Measurements from ENCODE around the gene GLI3.

Gene GLI3

DNA sequence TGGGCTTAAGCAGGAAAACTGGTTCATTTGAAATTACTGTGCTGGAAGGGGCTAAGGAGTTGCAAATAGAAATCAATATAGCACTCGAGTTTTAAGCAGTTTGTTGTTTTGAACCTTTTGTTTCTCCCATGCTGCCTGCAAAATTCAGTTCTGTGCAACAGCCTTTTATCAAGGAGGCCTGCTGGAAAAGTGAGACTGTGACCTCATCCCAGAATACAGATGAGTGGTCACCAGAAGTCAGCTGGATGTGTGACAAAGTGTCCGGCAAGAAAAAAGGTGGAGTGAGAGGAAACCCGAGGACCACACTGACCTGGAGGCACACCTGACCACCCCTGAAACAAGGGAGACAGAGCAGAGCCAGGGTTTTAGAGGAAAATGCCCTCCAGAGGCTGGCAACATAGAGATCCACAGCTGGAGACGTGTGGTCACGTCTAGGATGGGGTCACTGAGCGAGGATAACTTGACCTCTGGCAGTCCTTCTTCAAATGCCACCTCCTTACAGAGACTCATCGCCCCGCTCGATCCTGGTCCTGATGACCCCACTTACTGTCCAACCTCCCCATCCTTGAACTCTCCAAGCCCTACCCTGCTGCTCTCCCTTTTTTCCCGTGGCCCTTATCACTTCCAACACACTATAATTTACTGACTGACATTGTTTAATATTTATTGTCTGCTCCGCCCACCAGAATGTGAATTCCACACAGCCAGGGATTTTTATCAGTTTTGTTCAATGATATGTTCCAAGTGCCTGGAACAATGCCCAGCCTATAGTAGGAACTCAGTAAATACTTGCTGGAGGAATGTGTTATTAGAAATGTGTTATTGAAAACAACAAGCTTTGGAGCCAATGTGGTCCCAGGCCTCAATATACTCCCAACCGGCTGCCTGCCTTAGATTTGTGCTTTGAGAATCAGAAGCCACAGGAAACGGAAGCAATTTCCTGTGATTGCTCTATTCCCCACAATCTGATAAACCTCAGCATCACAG is 243.8 kb downstream of the GLI3 start:
- DNase-seq = no peak

DNA sequence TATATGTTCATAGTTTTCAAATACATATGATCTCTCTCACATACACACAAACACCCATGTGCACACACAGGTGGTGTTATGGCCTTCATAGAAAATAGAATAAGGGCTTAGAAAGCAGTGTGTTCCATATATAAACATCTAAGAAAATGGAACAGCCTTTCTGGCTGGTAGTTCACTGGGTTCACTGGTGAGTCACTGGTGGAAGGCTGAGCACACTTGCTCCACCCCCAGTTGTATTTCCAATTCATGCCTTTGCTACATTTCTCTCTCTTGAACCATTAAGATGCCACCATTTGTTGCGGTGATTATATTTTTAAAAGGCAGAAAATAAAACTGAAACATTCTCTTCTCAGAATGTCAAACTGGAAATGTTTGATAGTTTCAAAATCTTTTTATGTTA is 252.1 kb downstream of the GLI3 start:
- DNase-seq = no peak

DNA sequence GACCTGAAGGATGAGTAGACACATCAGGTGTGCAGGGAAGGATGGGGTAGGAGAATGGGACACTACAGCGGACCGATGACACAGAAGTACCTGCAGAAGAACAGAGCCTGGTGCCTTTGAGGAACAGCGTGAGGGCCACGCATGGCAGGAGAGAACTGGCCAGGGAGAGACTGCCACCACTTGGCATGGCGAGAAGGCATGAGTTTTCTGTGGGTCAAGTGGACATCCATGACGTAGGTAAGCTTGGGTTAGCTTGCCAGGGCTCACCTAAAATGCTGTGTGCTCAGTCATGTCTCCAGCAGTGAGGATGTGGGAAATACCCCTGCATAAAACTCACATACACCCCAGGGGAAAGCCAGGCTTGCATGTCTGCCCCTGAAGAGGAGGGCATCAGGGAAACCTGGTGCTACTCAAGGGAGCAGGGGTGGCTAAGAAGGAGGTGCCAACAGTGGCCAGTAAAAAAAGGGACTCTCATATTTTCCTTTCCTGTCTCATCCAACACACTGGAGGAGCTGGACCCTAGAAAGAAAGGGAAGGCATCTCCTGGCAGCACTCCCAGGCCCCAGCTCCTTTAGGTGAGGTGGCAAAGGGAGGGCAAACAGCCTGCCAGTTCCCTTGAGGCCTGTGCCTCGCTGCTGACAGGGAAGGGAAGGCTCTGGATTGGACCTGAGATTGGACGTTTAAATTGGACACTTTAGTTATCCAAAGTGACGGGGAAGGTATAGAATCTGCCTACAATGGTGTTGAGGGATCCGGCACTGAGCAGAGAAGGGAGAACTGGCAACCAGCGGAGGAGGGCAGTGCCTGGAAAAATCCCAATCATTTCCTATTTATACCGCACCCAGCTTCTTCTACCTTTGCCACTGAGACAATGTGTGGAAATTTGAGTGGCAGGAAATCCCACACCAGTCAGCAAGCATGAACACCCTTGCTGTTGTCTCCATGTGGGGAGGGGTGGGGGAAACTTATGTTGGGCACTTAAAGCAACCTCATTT is 255.7 kb downstream of the GLI3 start:
- no peak for DNase-seq

DNA sequence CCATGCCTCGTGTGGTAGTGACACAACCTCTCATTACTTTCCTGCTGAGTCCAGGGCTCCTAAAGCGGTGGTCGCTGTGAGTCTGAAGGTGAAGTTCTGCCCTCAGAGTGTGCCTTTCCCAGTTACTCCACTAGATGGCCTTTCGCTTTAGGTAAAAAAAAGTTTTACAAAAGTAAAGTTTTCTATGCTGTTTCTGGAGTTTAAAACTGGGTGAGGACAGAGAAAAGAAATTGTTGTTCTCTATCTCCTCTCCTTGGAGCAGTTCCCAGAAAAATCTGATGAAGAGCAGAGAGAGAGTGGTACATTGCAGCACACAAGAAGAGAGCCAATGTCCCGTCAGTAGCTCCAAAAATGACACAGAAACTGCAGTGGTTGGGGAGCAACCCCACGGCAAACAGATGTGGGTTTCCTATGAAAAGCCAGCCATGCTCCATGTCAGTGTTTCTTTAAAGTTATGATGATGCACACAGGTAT is 257.1 kb downstream of the GLI3 start:
- DNase-seq = peak in 1 of 2 donors; percentile 19

DNA sequence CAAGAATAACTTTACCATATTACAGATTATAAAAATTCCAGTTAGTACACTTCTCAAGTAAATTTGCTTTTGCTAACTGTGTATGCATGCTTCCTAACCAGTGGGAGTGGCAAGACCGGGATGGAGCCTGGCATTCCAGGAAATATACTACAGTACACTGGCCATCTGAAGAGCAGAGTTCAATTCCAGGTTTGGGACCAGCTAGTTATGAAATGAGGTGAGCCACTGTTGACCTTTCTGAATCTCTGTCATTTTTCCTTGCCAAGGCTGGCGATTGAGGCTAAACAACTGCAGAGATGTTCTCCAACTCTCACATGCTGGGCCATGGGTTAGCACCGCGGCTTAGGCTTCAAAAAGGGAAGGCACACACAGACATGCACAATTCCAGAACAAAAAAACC is 258.2 kb downstream of the GLI3 start:
- DNase-seq = no peak

DNA sequence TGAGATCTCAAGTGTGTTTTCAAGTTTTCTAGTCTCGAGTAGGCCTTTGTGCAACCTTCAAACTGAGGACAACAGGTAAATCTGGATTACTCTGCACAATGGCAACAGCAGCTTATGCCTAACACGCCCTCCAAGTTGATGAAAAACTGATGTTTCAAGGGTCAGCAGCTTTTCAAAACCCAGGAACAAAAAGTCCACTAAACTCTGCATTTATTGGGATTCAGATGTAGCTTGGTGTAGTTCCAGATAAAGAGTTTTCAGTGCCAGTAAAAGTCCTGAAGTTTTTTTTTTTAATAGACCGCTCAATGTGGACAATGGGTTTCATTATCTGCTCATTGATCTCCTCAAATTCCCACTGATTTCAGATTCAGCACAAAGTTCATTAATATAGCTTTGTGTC is 259.3 kb downstream of the GLI3 start:
- DNase-seq = no peak

DNA sequence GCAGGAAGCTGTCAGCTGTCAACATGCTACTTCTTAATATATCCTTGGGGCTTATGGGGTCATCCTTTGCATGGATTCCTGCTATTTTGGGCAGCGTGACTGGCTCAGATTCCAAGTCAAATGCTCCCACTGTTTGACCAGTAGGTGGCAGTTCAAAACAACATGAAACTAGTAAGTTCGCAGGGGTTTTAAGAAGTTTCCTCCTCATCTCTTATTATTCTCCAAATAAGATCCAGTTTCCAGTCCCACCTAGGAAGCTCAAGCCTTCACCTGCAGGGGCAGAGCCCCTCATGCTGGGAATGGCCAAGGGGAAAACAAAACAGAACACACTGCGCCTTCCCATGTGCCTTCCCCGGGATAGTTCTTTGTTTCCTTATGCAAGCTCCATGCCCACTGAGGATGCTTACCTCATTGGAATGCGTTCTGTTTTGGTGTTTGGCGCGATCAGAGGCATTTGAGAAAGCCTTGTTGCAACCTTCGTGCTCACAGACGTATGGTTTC is 259.8 kb downstream of the GLI3 start:
- DNase-seq = peak in 1 of 2 donors; percentile 9

DNA sequence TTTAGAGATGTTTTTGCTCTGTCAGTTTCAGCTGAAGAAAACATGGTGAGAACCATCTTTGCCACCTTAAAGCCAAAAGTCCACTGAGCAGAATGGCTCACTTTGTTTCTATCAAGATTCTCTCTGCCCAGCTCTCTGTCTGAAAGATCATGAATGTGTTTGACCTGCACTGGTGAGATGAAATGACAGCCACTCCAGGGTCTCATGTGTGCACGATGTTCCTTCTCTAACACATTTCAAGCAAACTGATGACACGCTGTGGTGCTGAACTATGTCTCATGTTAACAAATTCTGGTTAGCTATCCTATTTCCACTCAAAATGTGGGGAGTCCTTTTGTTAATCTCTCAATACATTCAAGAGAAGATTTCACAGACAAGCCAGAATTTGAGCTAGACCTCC is 260.6 kb downstream of the GLI3 start:
- DNase-seq = no peak

DNA sequence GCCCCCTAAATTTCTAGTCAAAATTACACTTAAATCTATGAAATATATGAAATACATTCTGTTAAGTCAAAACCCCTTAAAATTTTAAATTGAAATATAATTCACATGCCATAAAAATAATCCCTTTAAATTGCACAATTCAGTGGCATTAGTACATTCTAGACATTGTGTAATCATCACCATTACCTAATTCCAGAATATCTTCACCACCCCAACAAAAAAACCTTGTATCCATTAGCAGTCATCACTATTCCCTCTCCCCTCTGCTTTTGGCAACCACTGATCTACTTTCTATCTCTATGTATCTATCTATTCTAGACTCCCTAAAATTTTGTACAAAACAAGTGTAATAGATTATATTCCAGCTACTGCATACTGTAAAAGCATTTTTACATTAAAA is 261.2 kb downstream of the GLI3 start:
- DNase-seq = no peak

DNA sequence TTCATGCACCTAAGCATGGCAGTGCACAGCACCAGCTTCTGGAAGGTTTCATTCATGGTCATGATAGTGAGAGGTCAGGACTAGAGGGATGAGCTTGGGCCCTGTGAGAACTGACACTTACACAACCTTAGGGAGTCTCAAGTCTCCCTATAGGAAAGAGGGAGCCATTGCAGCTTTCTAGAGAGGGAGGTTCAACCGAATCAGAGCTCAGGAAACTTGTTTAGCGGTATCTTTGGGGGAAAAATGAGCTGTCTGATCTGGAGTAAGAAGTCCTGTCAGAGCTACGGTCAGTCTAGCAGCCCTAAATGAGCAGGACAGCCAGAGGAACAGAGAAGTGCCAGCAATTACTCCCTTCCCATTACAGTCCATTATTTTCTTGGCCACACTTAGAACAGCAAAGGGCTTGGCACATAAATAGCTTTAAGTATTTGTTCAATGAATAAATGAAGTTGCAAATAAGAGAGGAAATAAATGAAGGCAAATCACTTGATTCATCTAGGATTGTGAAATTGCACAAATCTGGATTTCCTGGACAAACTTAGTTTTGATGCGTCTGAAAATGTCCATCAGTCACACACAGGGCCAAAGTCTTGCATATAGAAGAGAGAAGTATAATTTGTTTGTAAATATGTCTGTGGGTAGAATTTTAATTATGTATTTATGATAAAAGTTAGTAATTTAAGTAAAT is 262.0 kb downstream of the GLI3 start:
- no peak for DNase-seq

DNA sequence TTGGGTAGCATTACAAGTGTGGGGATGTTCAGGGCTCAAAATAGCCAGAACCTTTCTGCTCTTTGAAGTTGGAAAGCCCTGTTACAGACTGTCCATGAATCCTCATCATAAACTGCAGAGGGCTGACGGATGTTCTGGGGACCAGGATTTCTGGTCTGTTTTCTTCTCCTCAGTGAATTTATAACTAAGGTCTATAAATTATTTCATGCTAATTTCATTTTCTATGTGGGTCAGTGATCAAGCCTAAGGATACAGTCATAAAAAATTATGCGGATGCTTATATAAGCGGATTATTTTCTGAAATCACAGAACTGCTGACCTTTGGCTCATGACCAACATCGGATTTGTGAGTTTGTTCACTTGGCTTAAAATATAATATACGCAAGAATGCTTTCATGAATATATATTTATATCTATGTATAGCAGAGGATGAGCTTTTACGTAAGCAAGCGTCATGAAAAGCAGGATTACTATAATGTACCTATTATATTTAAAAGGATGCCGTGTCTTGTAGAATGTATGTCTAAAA is 263.7 kb downstream of the GLI3 start:
- DNase-seq = no peak

DNA sequence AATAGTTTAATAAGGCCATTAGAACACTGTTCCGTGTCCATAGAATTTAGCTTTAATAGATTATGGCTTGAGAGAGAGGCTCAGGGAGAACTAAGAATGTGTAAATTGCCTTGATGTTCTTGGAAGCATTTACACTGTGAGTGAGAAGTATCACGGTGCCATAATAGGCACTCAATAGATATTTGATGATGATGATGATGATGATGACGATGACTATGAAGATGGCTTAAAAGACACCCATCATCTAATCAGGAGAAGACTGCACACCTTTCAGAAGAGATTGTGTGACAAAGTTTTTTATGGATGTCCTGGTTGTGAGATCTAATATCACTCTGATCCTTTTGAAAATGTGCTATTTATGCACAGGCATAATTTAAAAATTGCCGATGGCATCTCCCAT is 264.2 kb downstream of the GLI3 start:
- DNase-seq = no peak

DNA sequence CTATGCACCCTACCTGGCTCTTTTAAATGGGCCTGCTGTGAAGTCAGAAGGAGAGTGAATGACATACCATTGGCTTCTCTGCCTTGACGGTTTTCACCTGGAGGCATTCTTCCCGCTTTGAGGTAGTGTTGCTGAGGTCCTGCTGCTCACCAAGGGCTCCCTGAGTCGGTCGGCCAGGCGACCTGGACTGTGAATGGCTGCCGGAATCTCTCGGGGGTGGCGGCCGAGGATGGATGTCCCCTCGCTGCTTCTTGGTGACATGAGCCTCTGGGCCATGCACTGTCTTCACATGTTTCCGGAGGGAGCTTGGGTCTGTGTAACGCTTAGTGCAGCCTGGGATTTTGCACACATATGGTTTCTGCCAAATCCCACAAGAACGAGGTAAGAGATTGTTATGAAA is 264.7 kb downstream of the GLI3 start:
- DNase-seq = no peak

DNA sequence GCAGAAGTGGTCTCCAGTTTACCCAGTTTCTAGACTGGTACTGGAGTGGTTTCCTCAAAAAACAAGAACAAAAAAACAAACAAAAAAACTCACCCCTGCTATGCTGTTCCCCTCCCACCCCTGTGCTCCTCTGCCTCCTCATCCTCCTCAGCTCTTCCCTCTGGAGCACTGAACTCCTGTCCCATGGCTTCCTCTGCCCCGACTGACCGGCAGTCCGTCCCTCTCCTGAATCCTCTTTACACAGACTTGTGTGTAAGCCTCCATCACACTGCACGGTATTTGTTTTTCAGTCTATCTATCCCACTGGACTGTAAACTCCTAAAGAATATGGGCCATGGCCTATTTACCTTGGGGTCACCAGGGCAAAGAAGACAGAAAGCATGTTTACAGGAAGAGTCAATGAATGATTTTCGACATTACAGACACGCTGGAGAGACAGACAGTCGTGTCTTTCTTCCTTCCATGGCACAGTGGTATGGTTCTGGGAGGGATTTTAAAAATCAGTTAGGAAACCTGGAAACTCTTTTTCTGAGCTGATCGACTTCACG is 265.3 kb downstream of the GLI3 start:
- DNase-seq = no peak

DNA sequence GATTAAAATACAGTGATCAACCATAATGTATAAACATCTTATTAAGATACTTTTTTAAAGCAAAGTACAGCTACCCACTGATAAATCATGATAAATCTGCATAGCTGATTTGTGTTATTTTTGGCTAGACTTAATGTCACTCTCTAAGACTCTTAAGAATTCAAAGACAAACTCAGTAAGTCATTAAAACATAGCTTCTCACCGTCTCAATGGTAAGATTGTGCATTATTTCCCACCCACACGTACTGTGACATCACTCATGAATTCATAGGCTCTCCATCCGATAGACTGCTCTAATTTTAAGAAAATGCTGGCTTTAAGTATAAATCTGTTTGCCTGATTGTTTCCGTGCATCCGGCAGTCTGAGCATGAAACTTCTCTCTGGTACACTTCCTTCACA is 266.1 kb downstream of the GLI3 start:
- no peak for DNase-seq

DNA sequence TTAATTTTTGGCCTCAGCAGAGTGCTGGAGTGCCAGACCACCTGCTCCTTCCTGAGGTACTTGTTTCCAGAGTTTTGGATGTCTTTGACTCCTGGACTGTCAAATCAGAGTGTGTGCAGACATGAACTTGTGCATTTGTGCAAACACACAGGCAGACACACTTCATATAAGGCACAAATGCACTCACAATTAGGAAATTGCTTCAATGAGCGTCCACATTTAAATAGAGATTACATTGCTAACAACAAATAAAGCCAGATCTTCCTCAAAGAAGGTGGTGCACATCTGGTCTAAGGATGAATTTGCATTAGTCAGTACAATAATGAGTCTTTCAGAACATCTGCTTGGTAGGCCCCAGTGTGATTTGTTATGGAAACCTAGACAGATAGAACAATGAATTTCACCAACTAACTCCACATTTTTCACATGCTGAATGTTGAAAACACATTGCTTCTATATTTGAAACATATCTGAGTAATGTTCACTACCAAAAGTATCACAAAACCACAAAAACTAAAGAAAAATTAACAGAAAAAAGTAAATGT is 267.4 kb downstream of the GLI3 start:
- DNase-seq = no peak

DNA sequence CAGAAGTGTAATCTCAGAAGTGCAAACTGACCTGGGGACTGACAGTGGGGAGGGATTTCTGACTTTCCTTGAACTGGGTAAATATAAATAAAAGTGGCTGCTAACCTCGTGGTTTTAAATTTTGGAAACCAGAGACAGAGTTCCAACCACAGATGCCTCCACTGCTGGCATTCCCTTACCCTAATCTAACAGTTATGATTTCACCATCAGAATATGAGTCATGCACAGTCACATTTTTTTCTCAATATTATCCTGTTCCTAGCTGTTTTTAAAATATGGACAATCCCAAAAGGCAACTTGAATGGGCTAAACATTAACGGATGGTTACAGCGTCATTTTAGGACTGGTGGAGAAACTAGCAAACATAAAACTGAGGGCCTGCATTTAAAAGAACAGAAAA is 269.9 kb downstream of the GLI3 start:
- no peak for DNase-seq

DNA sequence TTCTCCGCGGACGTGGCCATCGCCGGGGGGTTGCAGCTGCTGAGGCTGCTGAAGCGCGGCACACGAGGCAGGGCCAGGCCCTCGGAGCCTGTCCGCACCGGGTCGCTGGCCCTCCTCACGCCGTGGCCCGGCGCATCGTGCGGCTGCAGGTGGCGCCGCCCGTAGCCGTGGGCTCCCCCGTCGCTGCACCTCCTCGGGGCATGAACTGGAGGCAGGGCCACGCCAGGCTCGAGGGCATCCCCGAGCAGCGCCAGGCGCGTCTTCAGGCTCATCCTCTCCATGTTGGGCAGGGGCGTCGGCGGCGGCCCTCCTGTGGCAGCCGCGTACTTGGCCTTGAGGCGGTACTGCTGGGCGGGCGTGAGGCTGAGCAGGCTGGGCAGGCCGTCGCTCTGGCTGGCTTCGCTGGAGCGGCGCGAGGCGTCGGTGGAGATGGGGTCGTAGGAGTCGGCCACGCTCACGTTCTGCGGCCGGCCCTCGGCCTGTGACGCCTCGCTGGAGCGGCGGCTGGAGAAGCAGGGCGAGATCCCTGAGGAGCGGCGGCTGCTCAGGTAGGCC is 271.0 kb downstream of the GLI3 start:
- no peak for DNase-seq

DNA sequence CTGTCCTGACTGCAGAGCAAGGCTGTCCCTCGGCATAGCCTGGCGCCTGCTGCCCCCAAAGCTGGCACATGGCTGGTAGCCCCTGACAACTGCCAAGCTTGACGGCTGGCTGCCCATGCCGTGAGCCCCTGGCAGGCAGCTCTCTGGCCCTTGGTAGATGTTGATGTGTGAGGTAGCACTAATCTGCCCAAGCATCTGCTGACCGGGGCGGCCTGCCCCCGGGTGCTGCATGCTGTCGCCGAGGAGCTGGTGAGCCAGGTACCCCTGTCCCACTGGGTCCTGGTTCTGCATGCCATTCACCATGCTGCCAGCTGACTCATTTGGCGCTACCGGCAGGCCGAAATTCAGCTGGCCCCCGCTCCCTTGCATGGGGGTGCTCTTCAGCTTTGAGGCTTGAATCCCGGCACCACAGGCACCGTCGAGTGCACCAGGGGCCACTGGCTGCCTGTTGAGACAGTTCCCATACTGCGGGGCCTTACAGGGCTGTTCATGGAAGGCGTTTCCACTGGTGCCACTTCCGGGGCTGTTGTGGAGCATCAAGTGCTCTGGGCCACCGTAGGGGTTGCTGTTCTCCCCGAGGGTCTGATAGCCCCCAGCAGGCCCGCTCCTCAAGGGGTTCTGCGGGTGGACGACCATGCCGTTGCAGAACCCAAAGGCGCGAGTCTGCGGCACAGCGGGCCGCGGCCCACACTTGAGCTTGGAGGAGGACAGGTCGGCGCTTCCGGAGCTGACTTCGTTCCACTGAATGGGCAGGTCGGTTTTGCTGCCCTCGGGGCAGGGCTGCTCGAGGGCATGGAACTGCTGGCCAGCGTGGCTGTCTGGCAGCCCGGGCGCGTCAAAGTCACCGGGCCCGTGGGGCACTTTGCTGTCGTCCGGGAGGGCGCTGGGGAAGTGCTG is 271.9 kb downstream of the GLI3 start:
- DNase-seq = no peak

DNA sequence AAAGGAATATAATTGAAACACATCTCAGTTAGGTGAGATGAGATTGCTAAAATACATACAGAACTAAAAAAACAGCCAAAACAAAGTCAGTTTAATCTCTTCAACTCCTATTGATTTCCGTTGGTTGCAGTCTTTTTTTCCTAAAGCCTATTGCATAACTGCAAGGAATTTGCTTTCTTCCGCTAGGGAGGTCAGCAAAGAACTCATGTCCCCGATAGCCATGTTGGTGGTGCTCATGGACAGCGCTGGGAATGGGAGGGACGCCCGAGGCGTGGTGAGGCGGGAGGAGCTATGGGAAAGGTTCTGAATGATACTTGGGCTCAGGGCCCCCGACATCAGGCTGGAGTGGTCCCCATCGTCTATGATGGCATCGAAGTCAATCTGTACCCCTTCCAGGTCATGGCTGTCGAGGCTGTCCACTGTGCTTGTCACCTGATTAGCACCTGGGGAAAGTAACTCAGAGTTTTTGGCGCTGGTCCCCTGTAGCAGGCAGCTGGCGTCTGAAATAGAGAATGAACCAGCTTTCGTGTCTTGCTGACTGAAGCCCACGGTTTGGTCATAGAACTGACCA is 272.7 kb downstream of the GLI3 start:
- DNase-seq = no peak
